ENCODE measurements around the gene ATXN3L.

DNA sequence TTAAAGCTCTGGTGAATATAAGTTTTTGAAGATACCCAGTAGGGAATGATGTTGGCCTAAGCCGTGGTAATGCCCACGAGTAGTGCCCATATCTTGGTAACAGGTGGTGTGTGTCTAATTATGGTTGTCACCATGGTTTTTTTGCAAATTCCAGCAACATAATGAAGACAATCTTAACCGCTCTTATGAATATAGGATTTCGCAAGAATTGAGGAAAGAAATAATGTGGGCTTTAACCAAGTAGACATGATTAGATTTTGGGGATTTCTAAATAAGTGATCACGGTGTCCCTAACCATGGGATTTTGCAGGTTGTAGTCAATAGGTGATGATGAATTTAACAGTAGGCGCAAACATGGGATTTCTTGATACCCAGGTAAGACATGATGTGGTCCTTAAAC lies 2.5 kb downstream of the ATXN3L start:
- TF ChIP-seq POLR2A (IDR thresholded peaks at IDR 0.05) (no peak), POLR2AphosphoS5 (IDR thresholded peaks at IDR 0.05) (no peak), CTCF (IDR thresholded peaks at IDR 0.05) (no peak)

Measured in sigmoid colon (tissue), 4 donors.